ENCODE measurements around the gene TOR1AIP2. TPM values are rescaled to one million over a fixed set of nuclear protein-coding genes. Genes with fewer than 3 reads are reported as not detected.

The TOR1AIP2 gene
- total and polyA plus RNA-seq, 12 donors, result 8.1 to 63.3 (median 52.2) TPM

DNA sequence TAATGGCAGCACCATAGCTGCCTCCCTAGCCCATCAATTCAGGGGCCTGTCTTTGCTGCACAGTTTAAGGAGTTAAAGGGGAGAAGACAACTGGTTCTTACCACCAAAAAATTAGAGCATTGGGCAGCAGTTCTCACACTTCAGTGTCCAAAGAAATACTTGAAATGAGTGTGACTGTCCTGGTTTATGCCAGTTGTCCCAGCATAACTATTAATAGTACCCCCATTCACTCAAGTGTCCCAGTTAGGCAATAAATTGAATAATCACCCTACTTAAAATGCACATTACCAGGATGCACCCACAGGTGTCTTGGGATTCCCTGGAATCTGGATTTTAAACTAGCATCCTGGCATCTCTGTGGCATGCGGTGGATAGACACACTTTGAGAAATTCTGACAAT lies 83.5 kb downstream of the TOR1AIP2 start:
- DNase-seq, result no peak
- 87 to 90% methylated on average over 1 of the region's 1 CpG for WGBS, 2 donors
- no peak overlapping the region for H3K27ac ChIP-seq
- no peaks in the 10 kb centered on the region for H3K36me3 ChIP-seq
- H3K27me3 ChIP-seq, result no peaks in the 10 kb centered on the region
- no peaks in the 10 kb centered on the region for H3K9me3 ChIP-seq
- intact Hi-C loops (cut with DNase I), result loop anchor here in 1 of 10 donors (5.0 kb wide), 1 partner anchor 77 kb away; no protein-coding TSS in a partner anchor
- H3K4me1 ChIP-seq, result peaks cover 0 to 15% (median 12%) of the 10 kb centered on the region in 9 donors
- ATAC-seq, result no peak
- TF ChIP-seq, protein P1, sequence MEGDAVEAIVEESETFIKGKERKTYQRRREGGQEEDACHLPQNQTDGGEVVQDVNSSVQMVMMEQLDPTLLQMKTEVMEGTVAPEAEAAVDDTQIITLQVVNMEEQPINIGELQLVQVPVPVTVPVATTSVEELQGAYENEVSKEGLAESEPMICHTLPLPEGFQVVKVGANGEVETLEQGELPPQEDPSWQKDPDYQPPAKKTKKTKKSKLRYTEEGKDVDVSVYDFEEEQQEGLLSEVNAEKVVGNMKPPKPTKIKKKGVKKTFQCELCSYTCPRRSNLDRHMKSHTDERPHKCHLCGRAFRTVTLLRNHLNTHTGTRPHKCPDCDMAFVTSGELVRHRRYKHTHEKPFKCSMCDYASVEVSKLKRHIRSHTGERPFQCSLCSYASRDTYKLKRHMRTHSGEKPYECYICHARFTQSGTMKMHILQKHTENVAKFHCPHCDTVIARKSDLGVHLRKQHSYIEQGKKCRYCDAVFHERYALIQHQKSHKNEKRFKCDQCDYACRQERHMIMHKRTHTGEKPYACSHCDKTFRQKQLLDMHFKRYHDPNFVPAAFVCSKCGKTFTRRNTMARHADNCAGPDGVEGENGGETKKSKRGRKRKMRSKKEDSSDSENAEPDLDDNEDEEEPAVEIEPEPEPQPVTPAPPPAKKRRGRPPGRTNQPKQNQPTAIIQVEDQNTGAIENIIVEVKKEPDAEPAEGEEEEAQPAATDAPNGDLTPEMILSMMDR (IDR thresholded peaks at IDR 0.05), result no peak
- no peak overlapping the region for H3K4me3 ChIP-seq

DNA sequence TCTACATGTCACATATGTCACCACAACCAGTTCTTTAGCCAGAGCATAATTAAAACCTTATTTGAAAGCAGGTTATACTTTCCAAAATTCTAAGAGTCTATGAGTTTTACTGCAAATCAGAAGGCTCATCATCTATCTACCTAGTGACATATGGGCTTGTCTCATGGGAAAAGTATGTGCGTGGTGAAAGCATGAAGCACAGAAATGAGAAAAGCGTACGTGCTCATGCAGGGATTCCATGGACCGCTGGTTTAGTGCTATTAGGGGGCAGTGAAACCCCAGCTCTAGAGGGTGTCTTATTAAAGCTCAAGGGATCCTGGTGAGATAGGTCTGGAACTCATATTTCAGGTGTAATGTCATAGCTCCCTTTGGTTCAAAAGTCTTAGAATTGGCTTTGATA lies 84.3 kb downstream of the TOR1AIP2 start:
- Histone ChIP-seq H3K36me3 (no peaks in the 10 kb centered on the region), H3K4me1 (peaks cover 0 to 15% (median 8%) of the 10 kb centered on the region in 9 donors), H3K4me3 (no peak overlapping the region), H3K9me3 (no peaks in the 10 kb centered on the region), H3K27me3 (no peaks in the 10 kb centered on the region), H3K27ac (no peak overlapping the region)
- no peak for DNase-seq
- intact Hi-C loops (cut with DNase I), result loop anchor here in 1 of 10 donors (5.0 kb wide), 1 partner anchor 76 kb away; no protein-coding TSS in a partner anchor
- TF ChIP-seq, protein P1 (IDR thresholded peaks at IDR 0.05), result no peak
- 97% methylated on average over 4 of the region's 4 CpGs for WGBS, 2 donors
- ATAC-seq, result no peak

Other genes starting within 250 kb of the TOR1AIP2 start
- gene FAM163A, start 134.5 kb downstream of the TOR1AIP2 start, total RNA-seq, result under 1 TPM in 6 of 10 donors, not detected in 4; 0.07 to 0.30 (median 0.14) TPM
- gene FAM163A, start 134.5 kb downstream of the TOR1AIP2 start, polyA plus RNA-seq, result under 1 TPM; 0.15 to 0.19 TPM
- 10 to 100 TPM; 31.6 to 50.3 (median 46.0) TPM for gene TOR1AIP1, start 4.5 kb upstream of the TOR1AIP2 start, total RNA-seq
- 10 to 100 TPM; 13.4 to 19.2 TPM for gene TOR1AIP1, start 4.5 kb upstream of the TOR1AIP2 start, polyA plus RNA-seq
- gene CEP350, start 77.0 kb upstream of the TOR1AIP2 start, total RNA-seq, result 10 to 100 TPM; 23.2 to 46.3 (median 39.0) TPM
- gene CEP350, start 77.0 kb upstream of the TOR1AIP2 start, polyA plus RNA-seq, result 1 to 10 TPM; 3.7 to 9.0 TPM

All from heart right ventricle (tissue), 16 donors.